SU-DHL-6 (cell line): ENCODE data around the gene ZMYND8.

Source experiments
- CTCF ChIP-seq: fragments of 200-600 bp; sonication (generic); IDR thresholded peaks from one replicate; pipeline ENCODE4 v1.5.1; 2017; ENCODE audit warnings: antibody characterized with exemption, mild to moderate bottlenecking, low read length, moderate library complexity; ENCODE audit not compliant: insufficient read depth, poor library complexity, severe bottlenecking
- EZH2phosphoT487 ChIP-seq: fragments of 200-600 bp; sonication (generic), shearing (Covaris generic); conservative IDR thresholded peaks from 2 replicates; pipeline ENCODE4 v1.6.1; 2018; ENCODE audit warnings: mild to moderate bottlenecking, antibody characterized with exemption, low read length, moderate library complexity, mixed read lengths

DNA sequence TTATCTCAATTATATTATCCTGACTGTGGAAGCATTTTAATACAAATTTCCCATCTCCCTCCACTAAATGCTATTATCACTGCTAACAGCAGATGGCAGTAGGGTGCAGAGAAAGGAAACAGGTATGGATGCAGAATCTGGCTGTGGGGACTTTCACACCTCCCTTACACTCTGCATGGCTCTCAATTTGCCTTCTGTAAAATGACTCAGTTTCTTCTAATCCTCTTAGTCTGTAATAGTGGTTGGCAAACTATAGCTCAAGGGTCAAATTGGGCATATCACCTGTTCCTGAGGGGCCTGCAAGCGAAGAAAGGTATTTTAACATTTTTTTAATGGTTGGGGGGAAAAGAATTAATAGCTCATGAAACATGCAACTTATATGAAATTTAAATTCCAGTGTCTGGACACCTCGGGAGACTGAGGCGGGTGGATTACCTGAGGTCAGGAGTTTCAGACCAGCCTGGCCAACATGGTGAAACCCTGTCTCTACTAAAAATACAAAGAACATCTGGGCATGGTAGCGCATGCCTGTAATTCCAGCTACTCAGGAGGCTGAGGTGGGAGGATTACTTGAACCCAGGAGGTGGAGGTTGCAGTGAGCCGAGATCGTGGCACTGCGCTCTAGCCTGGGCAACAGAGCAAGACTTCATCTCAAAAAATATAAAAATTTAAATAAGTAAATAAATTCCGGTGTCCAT, 83.5 kb downstream of the ZMYND8 start:
- TF ChIP-seq CTCF (peak; percentile 87), EZH2phosphoT487 (no peak)
